Measurements from ENCODE around the gene DUOXA2. TPM values are rescaled to one million over a fixed set of nuclear protein-coding genes. Genes with fewer than 3 reads are reported as not detected.

The DUOXA2 gene
- total and polyA plus RNA-seq, 9 donors, result not detected

GRCh38 chr15:45162771-45163507 lies 48.8 kb downstream of the DUOXA2 start:
- Histone ChIP-seq H3K36me3 (ENCODE audit: control insufficient read depth, insufficient read depth, low read length) (no peaks in the 10 kb centered on the region), H3K27me3 (ENCODE audit: control insufficient read depth, insufficient read depth, low read length) (no peaks in the 10 kb centered on the region), H3K4me1 (ENCODE audit: control insufficient read depth, insufficient read depth, low read length) (peaks cover 29% of the 10 kb centered on the region), H3K4me3 (ENCODE audit: low read length) (no peak overlapping the region), H3K27ac (ENCODE audit: low read length) (no peak overlapping the region), H3K9me3 (replicated peaks; ENCODE audit: control insufficient read depth, low read depth, low read length) (no peaks in the 10 kb centered on the region)
- peak; percentile 85 for DNase-seq
- WGBS (ENCODE audit: insufficient coverage), result 6% methylated on average over 4 of the region's 7 CpGs

DNA sequence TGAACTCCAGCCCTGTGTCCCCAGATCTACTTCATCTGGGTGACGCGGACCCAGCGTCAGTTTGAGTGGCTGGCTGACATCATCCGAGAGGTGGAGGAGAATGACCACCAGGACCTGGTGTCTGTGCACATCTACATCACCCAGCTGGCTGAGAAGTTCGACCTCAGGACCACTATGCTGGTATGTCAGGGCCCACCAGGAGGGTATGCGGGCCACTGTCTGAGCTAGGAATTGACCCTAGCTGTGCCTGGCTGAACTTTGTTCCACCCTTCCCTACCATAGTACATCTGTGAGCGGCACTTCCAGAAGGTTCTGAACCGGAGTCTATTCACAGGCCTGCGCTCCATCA lies 49.4 kb downstream of the DUOXA2 start:
- WGBS (ENCODE audit: insufficient coverage), result 76% methylated on average over 9 of the region's 9 CpGs
- H3K9me3 ChIP-seq (replicated peaks; ENCODE audit: control insufficient read depth, low read depth, low read length), result no peaks in the 10 kb centered on the region

GRCh38 chr15:45164914-45165313 lies 50.8 kb downstream of the DUOXA2 start:
- H3K9me3 ChIP-seq (replicated peaks; ENCODE audit: control insufficient read depth, low read depth, low read length), result no peaks in the 10 kb centered on the region
- H3K4me1 ChIP-seq (ENCODE audit: control insufficient read depth, insufficient read depth, low read length), result peaks cover 30% of the 10 kb centered on the region
- H3K4me3 ChIP-seq (ENCODE audit: low read length), result no peak overlapping the region
- no peak overlapping the region for H3K27ac ChIP-seq (ENCODE audit: low read length)
- no peaks in the 10 kb centered on the region for H3K36me3 ChIP-seq (ENCODE audit: control insufficient read depth, insufficient read depth, low read length)
- DNase-seq, result no peak
- no CpG with 5 or more reads among the region's 1 CpG for WGBS (ENCODE audit: insufficient coverage)
- no peaks in the 10 kb centered on the region for H3K27me3 ChIP-seq (ENCODE audit: control insufficient read depth, insufficient read depth, low read length)

More for the DNA sequence above, 49.4 kb downstream of the DUOXA2 start:
- no peak for DNase-seq
- Histone ChIP-seq H3K4me1 (ENCODE audit: control insufficient read depth, insufficient read depth, low read length) (peaks cover 30% of the 10 kb centered on the region), H3K4me3 (ENCODE audit: low read length) (no peak overlapping the region), H3K36me3 (ENCODE audit: control insufficient read depth, insufficient read depth, low read length) (no peaks in the 10 kb centered on the region), H3K27me3 (ENCODE audit: control insufficient read depth, insufficient read depth, low read length) (no peaks in the 10 kb centered on the region), H3K27ac (ENCODE audit: low read length) (no peak overlapping the region)

DNA sequence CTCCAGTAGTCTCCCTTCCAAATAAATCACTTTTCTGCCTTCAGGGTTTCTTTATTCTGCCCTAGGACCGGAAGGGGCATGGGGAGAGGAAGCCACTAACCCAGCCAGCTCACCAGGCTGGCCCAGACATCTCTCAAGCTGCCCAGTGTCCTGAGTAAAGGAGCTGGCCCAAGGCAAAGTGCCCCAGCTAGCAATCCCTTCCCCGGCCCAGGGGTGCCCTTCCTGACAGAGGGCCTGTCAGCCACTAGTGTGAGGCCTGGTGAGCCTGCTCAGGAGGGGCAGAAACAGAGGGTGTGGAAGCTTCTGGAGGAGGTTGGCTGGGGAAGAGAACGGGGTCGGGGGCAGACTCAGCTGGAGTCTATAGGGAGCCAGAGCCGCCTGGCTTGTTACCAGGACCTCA lies 51.4 kb downstream of the DUOXA2 start:
- 89% methylated on average over 1 of the region's 5 CpGs for WGBS (ENCODE audit: insufficient coverage)
- no peak for DNase-seq
- H3K27ac ChIP-seq (ENCODE audit: low read length), result peak overlapping the region; percentile 29
- no peaks in the 10 kb centered on the region for H3K9me3 ChIP-seq (replicated peaks; ENCODE audit: control insufficient read depth, low read depth, low read length)
- H3K4me1 ChIP-seq (ENCODE audit: control insufficient read depth, insufficient read depth, low read length), result peaks cover 30% of the 10 kb centered on the region
- no peaks in the 10 kb centered on the region for H3K36me3 ChIP-seq (ENCODE audit: control insufficient read depth, insufficient read depth, low read length)
- no peaks in the 10 kb centered on the region for H3K27me3 ChIP-seq (ENCODE audit: control insufficient read depth, insufficient read depth, low read length)
- no peak overlapping the region for H3K4me3 ChIP-seq (ENCODE audit: low read length)

GRCh38 chr15:45166834-45167630 lies 52.9 kb downstream of the DUOXA2 start:
- 0% methylated on average over 63 of the region's 79 CpGs for WGBS (ENCODE audit: insufficient coverage)
- Histone ChIP-seq H3K27me3 (ENCODE audit: control insufficient read depth, insufficient read depth, low read length) (no peaks in the 10 kb centered on the region), H3K4me1 (ENCODE audit: control insufficient read depth, insufficient read depth, low read length) (peaks cover 30% of the 10 kb centered on the region), H3K36me3 (ENCODE audit: control insufficient read depth, insufficient read depth, low read length) (peaks cover 6% of the 10 kb centered on the region), H3K4me3 (ENCODE audit: low read length) (peak overlapping the region; percentile 69), H3K27ac (ENCODE audit: low read length) (peak overlapping the region; percentile 97), H3K9me3 (replicated peaks; ENCODE audit: control insufficient read depth, low read depth, low read length) (no peaks in the 10 kb centered on the region)
- DNase-seq, result peak; percentile 95

DNA sequence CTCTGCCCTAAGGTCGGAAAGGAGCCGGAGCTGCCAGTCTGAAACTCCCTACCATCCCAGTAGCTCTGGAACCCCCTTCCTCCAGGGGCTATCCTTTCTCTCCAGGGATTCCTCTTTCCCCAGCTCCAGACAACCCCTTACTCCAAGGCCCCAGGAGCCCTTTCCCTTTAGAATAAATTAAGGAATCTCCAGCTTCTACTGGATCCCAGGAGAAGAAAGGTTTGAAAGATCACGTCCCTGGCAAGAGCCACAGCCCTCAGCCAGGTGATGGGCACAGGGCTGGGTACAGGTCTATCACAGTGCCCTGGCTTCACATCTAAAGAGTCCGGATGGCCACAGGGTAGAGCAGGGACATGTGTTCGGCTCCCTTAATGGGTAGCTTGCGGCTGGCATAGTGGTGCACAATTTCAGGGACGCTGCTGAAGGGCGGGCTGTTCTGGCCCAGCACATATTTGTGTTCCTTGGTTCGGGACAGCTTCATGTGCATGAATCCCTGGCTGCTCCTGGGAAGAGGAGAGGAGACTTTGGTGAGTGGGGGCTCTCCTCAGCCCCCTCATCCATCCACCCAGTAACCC lies 53.6 kb downstream of the DUOXA2 start:
- H3K27ac ChIP-seq (ENCODE audit: low read length), result peak overlapping the region; percentile 97
- H3K27me3 ChIP-seq (ENCODE audit: control insufficient read depth, insufficient read depth, low read length), result no peaks in the 10 kb centered on the region
- WGBS (ENCODE audit: insufficient coverage), result 92% methylated on average over 3 of the region's 9 CpGs
- DNase-seq, result no peak
- H3K4me3 ChIP-seq (ENCODE audit: low read length), result peak overlapping the region; percentile 69
- H3K9me3 ChIP-seq (replicated peaks; ENCODE audit: control insufficient read depth, low read depth, low read length), result no peaks in the 10 kb centered on the region
- peaks cover 29% of the 10 kb centered on the region for H3K4me1 ChIP-seq (ENCODE audit: control insufficient read depth, insufficient read depth, low read length)
- peaks cover 8% of the 10 kb centered on the region for H3K36me3 ChIP-seq (ENCODE audit: control insufficient read depth, insufficient read depth, low read length)

Other genes with a start within 250 kb of the DUOXA2 start
- not detected for gene TERB2, start 157.6 kb upstream of the DUOXA2 start, total RNA-seq
- gene TERB2, start 157.6 kb upstream of the DUOXA2 start, polyA plus RNA-seq (ENCODE audit: insufficient read depth in 1 of 8, insufficient read length in 8 of 8, low replicate concordance in 1 of 8), result under 1 TPM in 1 of 8 donors, not detected in 7; 0.21 TPM
- 8.7 TPM for gene SORD, start 91.1 kb upstream of the DUOXA2 start, total RNA-seq
- gene SORD, start 91.1 kb upstream of the DUOXA2 start, polyA plus RNA-seq (ENCODE audit: insufficient read depth in 1 of 8, insufficient read length in 8 of 8, low replicate concordance in 1 of 8), result 10 to 100 TPM in 1 of 8 donors, 1 to 10 TPM in 7; 6.3 to 11.8 (median 8.1) TPM
- gene DUOX2, start 154 bp upstream of the DUOXA2 start, total RNA-seq, result 0.04 TPM
- under 1 TPM in 5 of 8 donors, not detected in 3; 0.03 to 0.38 (median 0.15) TPM for gene DUOX2, start 154 bp upstream of the DUOXA2 start, polyA plus RNA-seq (ENCODE audit: insufficient read depth in 1 of 8, insufficient read length in 8 of 8, low replicate concordance in 1 of 8)
- gene DUOXA1, start 15.6 kb downstream of the DUOXA2 start, total RNA-seq, result 0.18 TPM
- 1 to 10 TPM in 1 of 8 donors, under 1 TPM in 4, not detected in 3; 0.10 to 2.4 (median 0.39) TPM for gene DUOXA1, start 15.6 kb downstream of the DUOXA2 start, polyA plus RNA-seq (ENCODE audit: insufficient read depth in 1 of 8, insufficient read length in 8 of 8, low replicate concordance in 1 of 8)
- 0.04 TPM for gene DUOX1, start 15.7 kb downstream of the DUOXA2 start, total RNA-seq
- 1 to 10 TPM in 5 of 8 donors, under 1 TPM in 3; 0.87 to 3.2 (median 1.6) TPM for gene DUOX1, start 15.7 kb downstream of the DUOXA2 start, polyA plus RNA-seq (ENCODE audit: insufficient read depth in 1 of 8, insufficient read length in 8 of 8, low replicate concordance in 1 of 8)
- gene SHF, start 73.6 kb downstream of the DUOXA2 start, total RNA-seq, result 8.6 TPM
- 10 to 100 TPM in 4 of 8 donors, 1 to 10 TPM in 4; 7.8 to 13.3 (median 10.0) TPM for gene SHF, start 73.6 kb downstream of the DUOXA2 start, polyA plus RNA-seq (ENCODE audit: insufficient read depth in 1 of 8, insufficient read length in 8 of 8, low replicate concordance in 1 of 8)
- gene SLC28A2, start 137.9 kb downstream of the DUOXA2 start, total RNA-seq, result not detected
- 1 to 10 TPM in 1 of 8 donors, under 1 TPM in 5, not detected in 2; 0.10 to 1.0 (median 0.17) TPM for gene SLC28A2, start 137.9 kb downstream of the DUOXA2 start, polyA plus RNA-seq (ENCODE audit: insufficient read depth in 1 of 8, insufficient read length in 8 of 8, low replicate concordance in 1 of 8)